Measurements from ENCODE around the gene ASB18.

DNA sequence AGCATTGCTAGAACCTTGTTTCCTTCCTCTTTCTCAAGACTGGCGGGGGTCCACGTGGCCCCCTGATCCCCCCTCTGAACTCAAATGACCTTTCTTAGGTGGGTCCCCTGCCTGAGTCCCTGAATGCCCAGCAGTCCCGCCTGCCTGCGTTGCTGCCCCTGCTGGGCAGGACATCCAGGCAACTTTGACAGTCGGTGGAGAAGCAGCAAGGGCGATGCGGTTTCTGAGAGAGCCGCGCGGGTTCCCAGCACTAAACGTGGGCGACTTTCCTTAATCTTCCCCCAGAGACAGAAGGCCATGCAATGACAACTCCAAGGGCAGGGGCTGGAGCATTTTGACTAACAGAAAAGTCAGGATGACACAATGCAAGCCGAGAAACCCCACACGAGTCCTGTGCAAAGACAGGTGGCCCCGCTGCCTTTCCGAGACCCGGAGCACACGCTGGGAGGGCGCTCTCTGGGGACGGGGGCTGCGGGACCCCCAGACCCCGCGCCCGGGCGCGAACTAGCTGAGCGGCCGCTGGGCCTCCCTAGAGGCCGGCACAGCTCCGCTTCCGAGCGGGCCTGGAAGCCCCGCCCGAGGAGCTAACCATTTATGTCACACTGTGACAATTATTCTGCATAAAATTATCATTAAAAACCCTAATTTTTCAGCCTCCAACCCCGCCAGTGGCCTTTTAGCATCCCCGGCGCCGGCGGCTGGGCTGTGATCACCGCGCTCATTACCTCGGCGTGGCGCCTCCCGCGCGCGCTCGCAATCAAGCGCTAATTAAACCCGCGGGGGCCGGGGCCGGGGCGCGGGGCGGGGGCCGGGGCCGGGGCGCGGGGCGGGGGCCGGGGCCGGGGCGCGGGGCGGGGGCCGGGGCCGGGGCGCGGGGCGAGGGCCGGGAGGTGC is 27.4 kb downstream of the ASB18 start:
- no peak for TF ChIP-seq TCF12 (IDR thresholded peaks at IDR 0.05; ENCODE audit: low read depth)
- TF ChIP-seq, protein P1, sequence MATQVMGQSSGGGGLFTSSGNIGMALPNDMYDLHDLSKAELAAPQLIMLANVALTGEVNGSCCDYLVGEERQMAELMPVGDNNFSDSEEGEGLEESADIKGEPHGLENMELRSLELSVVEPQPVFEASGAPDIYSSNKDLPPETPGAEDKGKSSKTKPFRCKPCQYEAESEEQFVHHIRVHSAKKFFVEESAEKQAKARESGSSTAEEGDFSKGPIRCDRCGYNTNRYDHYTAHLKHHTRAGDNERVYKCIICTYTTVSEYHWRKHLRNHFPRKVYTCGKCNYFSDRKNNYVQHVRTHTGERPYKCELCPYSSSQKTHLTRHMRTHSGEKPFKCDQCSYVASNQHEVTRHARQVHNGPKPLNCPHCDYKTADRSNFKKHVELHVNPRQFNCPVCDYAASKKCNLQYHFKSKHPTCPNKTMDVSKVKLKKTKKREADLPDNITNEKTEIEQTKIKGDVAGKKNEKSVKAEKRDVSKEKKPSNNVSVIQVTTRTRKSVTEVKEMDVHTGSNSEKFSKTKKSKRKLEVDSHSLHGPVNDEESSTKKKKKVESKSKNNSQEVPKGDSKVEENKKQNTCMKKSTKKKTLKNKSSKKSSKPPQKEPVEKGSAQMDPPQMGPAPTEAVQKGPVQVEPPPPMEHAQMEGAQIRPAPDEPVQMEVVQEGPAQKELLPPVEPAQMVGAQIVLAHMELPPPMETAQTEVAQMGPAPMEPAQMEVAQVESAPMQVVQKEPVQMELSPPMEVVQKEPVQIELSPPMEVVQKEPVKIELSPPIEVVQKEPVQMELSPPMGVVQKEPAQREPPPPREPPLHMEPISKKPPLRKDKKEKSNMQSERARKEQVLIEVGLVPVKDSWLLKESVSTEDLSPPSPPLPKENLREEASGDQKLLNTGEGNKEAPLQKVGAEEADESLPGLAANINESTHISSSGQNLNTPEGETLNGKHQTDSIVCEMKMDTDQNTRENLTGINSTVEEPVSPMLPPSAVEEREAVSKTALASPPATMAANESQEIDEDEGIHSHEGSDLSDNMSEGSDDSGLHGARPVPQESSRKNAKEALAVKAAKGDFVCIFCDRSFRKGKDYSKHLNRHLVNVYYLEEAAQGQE (IDR thresholded peaks at IDR 0.05; ENCODE audit: low read depth), result no peak
- no peak for TF ChIP-seq TEAD4 (IDR thresholded peaks at IDR 0.05)
- no peak for TF ChIP-seq RAD21 (IDR thresholded peaks at IDR 0.05; ENCODE audit: low read depth)
- no peak for TF ChIP-seq ZBTB7A (IDR thresholded peaks at IDR 0.05; ENCODE audit: low read depth)
- no peak for TF ChIP-seq USF1 (IDR thresholded peaks at IDR 0.05)
- TF ChIP-seq EP300 (IDR thresholded peaks at IDR 0.05; ENCODE audit: borderline replicate concordance), result no peak
- TF ChIP-seq FOXM1 (IDR thresholded peaks at IDR 0.05; ENCODE audit: borderline replicate concordance, low read depth), result no peak

All from Ishikawa (cell line).